ENCODE results near the gene LYPD5.

- TF ChIP-seq, protein P1, sequence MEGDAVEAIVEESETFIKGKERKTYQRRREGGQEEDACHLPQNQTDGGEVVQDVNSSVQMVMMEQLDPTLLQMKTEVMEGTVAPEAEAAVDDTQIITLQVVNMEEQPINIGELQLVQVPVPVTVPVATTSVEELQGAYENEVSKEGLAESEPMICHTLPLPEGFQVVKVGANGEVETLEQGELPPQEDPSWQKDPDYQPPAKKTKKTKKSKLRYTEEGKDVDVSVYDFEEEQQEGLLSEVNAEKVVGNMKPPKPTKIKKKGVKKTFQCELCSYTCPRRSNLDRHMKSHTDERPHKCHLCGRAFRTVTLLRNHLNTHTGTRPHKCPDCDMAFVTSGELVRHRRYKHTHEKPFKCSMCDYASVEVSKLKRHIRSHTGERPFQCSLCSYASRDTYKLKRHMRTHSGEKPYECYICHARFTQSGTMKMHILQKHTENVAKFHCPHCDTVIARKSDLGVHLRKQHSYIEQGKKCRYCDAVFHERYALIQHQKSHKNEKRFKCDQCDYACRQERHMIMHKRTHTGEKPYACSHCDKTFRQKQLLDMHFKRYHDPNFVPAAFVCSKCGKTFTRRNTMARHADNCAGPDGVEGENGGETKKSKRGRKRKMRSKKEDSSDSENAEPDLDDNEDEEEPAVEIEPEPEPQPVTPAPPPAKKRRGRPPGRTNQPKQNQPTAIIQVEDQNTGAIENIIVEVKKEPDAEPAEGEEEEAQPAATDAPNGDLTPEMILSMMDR (IDR thresholded peaks at IDR 0.05) = no peak
- TF ChIP-seq TCF7L2 (IDR thresholded peaks at IDR 0.05; ENCODE audit: low read depth, low read length) (no peak), POLR2AphosphoS5 (IDR thresholded peaks at IDR 0.05; ENCODE audit: low read depth, low read length) (no peak), SIN3A (IDR thresholded peaks at IDR 0.05; ENCODE audit: borderline replicate concordance, insufficient read depth, low read depth, low read length) (no peak)
Measured at GRCh38 chr19:43774103-43774939, 27.9 kb downstream of the LYPD5 start.
